ENCODE data around the gene SMDT1.
"Not testable (repeated sequence)": the region's sequence is repeated elsewhere in the genome, so short reads cannot be mapped to it uniquely, and the experiment has no call there.

Gene SMDT1

GRCh38 chr22:42111798-42112197, 32.3 kb downstream of the SMDT1 start:
- no peak for DNase-seq (ENCODE audit: low spot score)

- DNase-seq (ENCODE audit: low spot score): not testable (repeated sequence)
Observed at GRCh38 chr22:42112793-42113192, 33.3 kb downstream of the SMDT1 start.

GRCh38 chr22:42114721-42115120, 35.2 kb downstream of the SMDT1 start:
- no peak for DNase-seq (ENCODE audit: low spot score)

- DNase-seq (ENCODE audit: low spot score): not testable (repeated sequence)
Observed at GRCh38 chr22:42115420-42115830, 35.9 kb downstream of the SMDT1 start.

GRCh38 chr22:42116848-42117424, 37.4 kb downstream of the SMDT1 start:
- no peak for DNase-seq (ENCODE audit: low spot score)

GRCh38 chr22:42120231-42121021, 40.9 kb downstream of the SMDT1 start:
- not testable (repeated sequence) for DNase-seq (ENCODE audit: low spot score)

GRCh38 chr22:42123529-42123928, 44.0 kb downstream of the SMDT1 start:
- DNase-seq (ENCODE audit: low spot score): not testable (repeated sequence)

GRCh38 chr22:42127606-42128005, 48.1 kb downstream of the SMDT1 start:
- DNase-seq (ENCODE audit: low spot score): no peak

- not testable (repeated sequence) for DNase-seq (ENCODE audit: low spot score)
Observed at GRCh38 chr22:42128007-42128406, 48.5 kb downstream of the SMDT1 start.

- DNase-seq (ENCODE audit: low spot score): not testable (repeated sequence)
Observed at GRCh38 chr22:42128776-42129694, 49.5 kb downstream of the SMDT1 start.

- DNase-seq (ENCODE audit: low spot score): not testable (repeated sequence)
Observed at GRCh38 chr22:42130182-42130581, 50.7 kb downstream of the SMDT1 start.

- not testable (repeated sequence) for DNase-seq (ENCODE audit: low spot score)
Observed at GRCh38 chr22:42130639-42131431, 51.3 kb downstream of the SMDT1 start, which contains the start of gene CYP2D6. Gene CYP2D6 (minus strand): TSS chr22:42130810. CDS start chr22:42130791, 19 bp downstream.

GRCh38 chr22:42131562-42131961, 52.1 kb downstream of the SMDT1 start:
- DNase-seq (ENCODE audit: low spot score): no peak

GRCh38 chr22:42132457-42132856, 53.0 kb downstream of the SMDT1 start:
- DNase-seq (ENCODE audit: low spot score): no peak
